Prostate gland (tissue), 2 donors: Measurements from ENCODE around the gene PRSS1.

Experiments
- POLR2A ChIP-seq: fragments of 450-650 bp; IDR thresholded peaks from one replicate; pipeline ENCODE4 v1.6.1; 2016; ENCODE audit warnings: antibody characterized with exemption, mild to moderate bottlenecking
- POLR2AphosphoS5 ChIP-seq: sonication (generic); formaldehyde crosslinking; IDR thresholded peaks from one replicate; pipeline ENCODE4 v1.6.1; 2017; ENCODE audit warnings: antibody characterized with exemption
- TF ChIP-seq, protein P1 (sequence below), 4 experiments: fragments of 200-600 bp in 2 of 4; fragments of 450-650 bp in 2 of 4; sonication (generic) in 2 of 4; IDR thresholded peaks; 1 replicate in 3 of 4; 2 replicates in 1 of 4; pipeline ENCODE4 v1.5.1; 2016 to 2019; ENCODE audit warnings: antibody characterized with exemption in 4 of 4, mild to moderate bottlenecking in 2 of 4, moderate library complexity in 2 of 4

DNA sequence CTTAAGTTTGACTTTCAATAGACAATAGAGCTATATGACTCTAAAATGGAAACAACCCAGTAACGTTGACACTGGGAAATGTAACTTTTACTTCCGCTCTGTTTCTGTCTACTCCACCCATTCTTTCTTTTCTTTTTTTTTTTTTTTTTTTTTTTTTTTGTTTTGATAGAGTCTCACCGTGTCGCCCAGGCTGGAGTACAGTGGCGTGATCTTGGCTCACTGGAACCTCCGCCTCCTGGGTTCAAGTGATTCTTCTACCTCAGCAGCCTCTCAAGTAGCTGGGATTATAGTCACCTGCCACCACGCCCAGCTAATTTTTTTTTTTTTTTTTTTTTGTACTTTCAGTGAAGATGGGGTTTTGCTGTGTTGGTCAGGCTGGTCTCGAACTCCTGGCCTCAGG is 35.4 kb downstream of the PRSS1 start:
- no peak for TF ChIP-seq POLR2AphosphoS5
- TF ChIP-seq POLR2A = no peak
- TF ChIP-seq, protein P1, sequence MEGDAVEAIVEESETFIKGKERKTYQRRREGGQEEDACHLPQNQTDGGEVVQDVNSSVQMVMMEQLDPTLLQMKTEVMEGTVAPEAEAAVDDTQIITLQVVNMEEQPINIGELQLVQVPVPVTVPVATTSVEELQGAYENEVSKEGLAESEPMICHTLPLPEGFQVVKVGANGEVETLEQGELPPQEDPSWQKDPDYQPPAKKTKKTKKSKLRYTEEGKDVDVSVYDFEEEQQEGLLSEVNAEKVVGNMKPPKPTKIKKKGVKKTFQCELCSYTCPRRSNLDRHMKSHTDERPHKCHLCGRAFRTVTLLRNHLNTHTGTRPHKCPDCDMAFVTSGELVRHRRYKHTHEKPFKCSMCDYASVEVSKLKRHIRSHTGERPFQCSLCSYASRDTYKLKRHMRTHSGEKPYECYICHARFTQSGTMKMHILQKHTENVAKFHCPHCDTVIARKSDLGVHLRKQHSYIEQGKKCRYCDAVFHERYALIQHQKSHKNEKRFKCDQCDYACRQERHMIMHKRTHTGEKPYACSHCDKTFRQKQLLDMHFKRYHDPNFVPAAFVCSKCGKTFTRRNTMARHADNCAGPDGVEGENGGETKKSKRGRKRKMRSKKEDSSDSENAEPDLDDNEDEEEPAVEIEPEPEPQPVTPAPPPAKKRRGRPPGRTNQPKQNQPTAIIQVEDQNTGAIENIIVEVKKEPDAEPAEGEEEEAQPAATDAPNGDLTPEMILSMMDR (IDR thresholded peaks at IDR 0.05) = no peak
